GM23338 (cell line): ENCODE results near the gene VPS39. TPM values are rescaled to one million over a fixed set of nuclear protein-coding genes. Genes with fewer than 3 reads are reported as not detected.

ENCODE experiments used
- ATAC-seq: fragments of 200-7000 bp; cut with Tn5 transposase; 3 replicates; pipeline ENCODE4 v1.9.1; 2020
- DNase-seq: peaks from one replicate; pipeline ENCODE4 v3.0.0-alpha.2; 2015; ENCODE audit warnings: low spot score
- H2AFZ ChIP-seq: fragments of 200-600 bp; sonication (generic); 2 replicates; pipeline ENCODE4 v1.8.0; 2016; ENCODE audit warnings: antibody characterized with exemption, mild to moderate bottlenecking, moderate library complexity
- H3F3A ChIP-seq: fragments of 200-600 bp; sonication (generic); replicated peaks from 2 replicates; pipeline ENCODE4 v1.8.0; 2017; ENCODE audit warnings: antibody characterized with exemption, mixed run types, low read depth
- H3K27ac ChIP-seq: fragments of 200-600 bp; sonication (generic); 2 replicates; pipeline ENCODE4 v1.6.1; 2016; ENCODE audit warnings: low read depth
- H3K27me3 ChIP-seq: fragments of 200-600 bp; sonication (generic); 2 replicates; pipeline ENCODE4 v1.8.0; 2016; ENCODE audit warnings: mild to moderate bottlenecking, mixed run types, moderate library complexity; ENCODE audit not compliant: insufficient read depth
- H3K36me3 ChIP-seq: fragments of 200-600 bp; sonication (generic); 2 replicates; pipeline ENCODE4 v1.8.0; 2016; ENCODE audit warnings: mild to moderate bottlenecking; ENCODE audit not compliant: insufficient read depth
- H3K4me1 ChIP-seq: fragments of 200-600 bp; sonication (generic); 2 replicates; pipeline ENCODE4 v1.8.0; 2016; ENCODE audit warnings: mild to moderate bottlenecking, moderate library complexity; ENCODE audit not compliant: insufficient read depth
- H3K4me2 ChIP-seq: fragments of 200-600 bp; sonication (generic); 2 replicates; pipeline ENCODE4 v1.7.1; 2017; ENCODE audit warnings: mixed run types
- H3K4me3 ChIP-seq: fragments of 200-600 bp; sonication (generic); 2 replicates; pipeline ENCODE4 v1.6.1; 2016; ENCODE audit warnings: mixed run types
- H3K79me2 ChIP-seq: fragments of 200-600 bp; sonication (generic); replicated peaks from 2 replicates; pipeline ENCODE4 v1.8.0; 2017; ENCODE audit warnings: mild to moderate bottlenecking; ENCODE audit not compliant: insufficient read depth
- H3K9me2 ChIP-seq: fragments of 200-600 bp; sonication (generic); 2 replicates; pipeline ENCODE4 v1.8.0; 2017; ENCODE audit not compliant: insufficient read depth
- H4K20me1 ChIP-seq: fragments of 200-600 bp; sonication (generic); replicated peaks from 2 replicates; pipeline ENCODE4 v1.8.0; 2017; ENCODE audit warnings: mild to moderate bottlenecking; ENCODE audit not compliant: insufficient read depth
- H3K27ac Mint-ChIP-seq: 2 replicates; pipeline ENCODE4 v1.8.0; 2020; ENCODE audit warnings: inconsistent platforms, mild to moderate bottlenecking, moderate library complexity, mixed read lengths
- H3K27me3 Mint-ChIP-seq: 3 replicates; pipeline ENCODE4 v1.8.0; 2022; ENCODE audit warnings: low read depth, mild to moderate bottlenecking, moderate library complexity, mixed read lengths, inconsistent platforms; ENCODE audit not compliant: insufficient read depth, poor library complexity
- H3K36me3 Mint-ChIP-seq: 3 replicates; pipeline ENCODE4 v1.8.0; 2021; ENCODE audit warnings: low read depth, mild to moderate bottlenecking, inconsistent platforms, moderate library complexity, mixed read lengths
- H3K4me1 Mint-ChIP-seq: 3 replicates; pipeline ENCODE4 v1.8.0; 2020; ENCODE audit warnings: mild to moderate bottlenecking, inconsistent platforms, mixed read lengths
- H3K4me3 Mint-ChIP-seq: 3 replicates; pipeline ENCODE4 v1.8.0; 2021; ENCODE audit warnings: moderate library complexity, mild to moderate bottlenecking, inconsistent platforms, mixed read lengths
- H3K9me3 Mint-ChIP-seq: 3 replicates; pipeline ENCODE4 v1.8.0; 2020; ENCODE audit warnings: moderate library complexity, mild to moderate bottlenecking, inconsistent platforms, mixed read lengths
- EZH2 ChIP-seq: fragments of 200-600 bp; sonication (generic); IDR thresholded peaks from one replicate; pipeline ENCODE4 v1.8.0; 2017; ENCODE audit warnings: antibody characterized with exemption, mild to moderate bottlenecking, low read depth; ENCODE audit not compliant: unreplicated experiment
- EZH2phosphoT487 ChIP-seq: fragments of 200-600 bp; sonication (generic); IDR thresholded peaks from one replicate; pipeline ENCODE4 v1.8.1; 2018; ENCODE audit warnings: antibody characterized with exemption; ENCODE audit not compliant: unreplicated experiment
- POLR2AphosphoS5 ChIP-seq: IDR thresholded peaks from 2 replicates; pipeline ENCODE4 v1.6.1; 2016; ENCODE audit warnings: antibody characterized with exemption, low read depth
- STAT1 ChIP-seq: IDR thresholded peaks from one replicate; pipeline ENCODE4 v1.6.1; 2016; ENCODE audit warnings: antibody characterized with exemption; ENCODE audit not compliant: unreplicated experiment
- ZNF114 ChIP-seq: fragments of 250-450 bp; sonication (Bioruptor Pico); IDR thresholded peaks from 2 replicates; pipeline ENCODE4 v1.5.0; 2020; ENCODE audit warnings: mild to moderate bottlenecking, moderate library complexity
- ZNF331 ChIP-seq: fragments of 250-450 bp; sonication (Bioruptor Pico); IDR thresholded peaks from 2 replicates; pipeline ENCODE4 v1.5.0; 2020; ENCODE audit warnings: low read depth, mild to moderate bottlenecking, moderate library complexity
- polyA plus RNA-seq: library from polyadenylated mRNA; unstranded; fragments of >200 nt; fragmentation: Nextera tagmentation; extraction: Ambion mirVana; gene quantifications from 2 replicates; pipeline ENCODE4 v1.2.1, GENCODE V29; 2016
- total RNA-seq: library from RNA; depleted of rRNA; stranded (reverse); fragments of >200 nt; shearing (Covaris generic); gene quantifications from 2 replicates; pipeline ENCODE4 v1.2.3, GENCODE V29; 2014
- TF ChIP-seq, protein P1 (sequence below): IDR thresholded peaks from one replicate; pipeline ENCODE4 v1.6.1; 2018; ENCODE audit warnings: antibody characterized with exemption; ENCODE audit not compliant: unreplicated experiment
- TF ChIP-seq, protein P2 (sequence below): fragments of 250-450 bp; sonication (Bioruptor Pico); IDR thresholded peaks from 2 replicates; pipeline ENCODE4 v1.5.0; 2020; ENCODE audit warnings: mild to moderate bottlenecking, moderate library complexity

The VPS39 gene
- total and polyA plus RNA-seq, 2 experiments from 2014 or later, result 14.9 to 45.1 TPM

DNA sequence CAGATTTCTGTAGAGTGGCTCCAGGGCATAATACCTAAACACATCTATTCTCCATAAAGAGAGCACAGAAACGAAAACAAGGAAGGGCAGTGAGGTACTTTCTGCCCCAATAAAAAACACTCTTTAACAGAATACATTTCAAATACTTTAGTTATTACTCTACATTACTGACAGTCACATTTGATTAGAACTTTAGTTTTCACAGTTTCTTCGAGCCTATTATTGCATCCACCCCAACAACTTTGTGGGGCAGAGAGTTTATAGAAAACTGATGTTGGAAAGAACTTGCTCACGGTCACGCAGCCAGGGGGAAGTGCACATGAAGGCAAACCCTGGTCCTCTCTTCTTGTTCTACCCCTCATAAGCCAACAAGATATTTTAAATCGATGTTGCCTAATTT is 9.0 kb downstream of the VPS39 start:
- Histone ChIP-seq H3K9me2 (no peaks in the 10 kb centered on the region), H3K4me2 (no peak overlapping the region), H3K4me3 (no peak overlapping the region), H3K36me3 (no peaks in the 10 kb centered on the region), H3F3A (no peaks in the 10 kb centered on the region), H4K20me1 (no peaks in the 10 kb centered on the region; the same call in 1 of the 2 replicates), H3K4me1 (no peaks in the 10 kb centered on the region), H3K27me3 (no peaks in the 10 kb centered on the region), H3K79me2 (no peaks in the 10 kb centered on the region; the same call in 1 of the 2 replicates), H2AFZ (no peak overlapping the region), H3K27ac (no peak overlapping the region)
- no peaks in the 10 kb centered on the region for H3K27me3 Mint-ChIP-seq
- H3K4me3 Mint-ChIP-seq, result no peak overlapping the region
- H3K9me3 Mint-ChIP-seq, result peaks cover 3% of the 10 kb centered on the region; the same call in 1 of the 3 replicates
- peaks cover 24% of the 10 kb centered on the region; the same call in 2 of the 3 replicates for H3K36me3 Mint-ChIP-seq
- no peak overlapping the region for H3K27ac Mint-ChIP-seq
- H3K4me1 Mint-ChIP-seq, result no peaks in the 10 kb centered on the region
- ATAC-seq (no peak), DNase-seq (no peak)
- TF ChIP-seq ZNF331 (no peak), ZNF114 (no peak), POLR2AphosphoS5 (no peak), EZH2 (no peak), EZH2phosphoT487 (no peak), STAT1 (no peak)
- TF ChIP-seq, protein P1, sequence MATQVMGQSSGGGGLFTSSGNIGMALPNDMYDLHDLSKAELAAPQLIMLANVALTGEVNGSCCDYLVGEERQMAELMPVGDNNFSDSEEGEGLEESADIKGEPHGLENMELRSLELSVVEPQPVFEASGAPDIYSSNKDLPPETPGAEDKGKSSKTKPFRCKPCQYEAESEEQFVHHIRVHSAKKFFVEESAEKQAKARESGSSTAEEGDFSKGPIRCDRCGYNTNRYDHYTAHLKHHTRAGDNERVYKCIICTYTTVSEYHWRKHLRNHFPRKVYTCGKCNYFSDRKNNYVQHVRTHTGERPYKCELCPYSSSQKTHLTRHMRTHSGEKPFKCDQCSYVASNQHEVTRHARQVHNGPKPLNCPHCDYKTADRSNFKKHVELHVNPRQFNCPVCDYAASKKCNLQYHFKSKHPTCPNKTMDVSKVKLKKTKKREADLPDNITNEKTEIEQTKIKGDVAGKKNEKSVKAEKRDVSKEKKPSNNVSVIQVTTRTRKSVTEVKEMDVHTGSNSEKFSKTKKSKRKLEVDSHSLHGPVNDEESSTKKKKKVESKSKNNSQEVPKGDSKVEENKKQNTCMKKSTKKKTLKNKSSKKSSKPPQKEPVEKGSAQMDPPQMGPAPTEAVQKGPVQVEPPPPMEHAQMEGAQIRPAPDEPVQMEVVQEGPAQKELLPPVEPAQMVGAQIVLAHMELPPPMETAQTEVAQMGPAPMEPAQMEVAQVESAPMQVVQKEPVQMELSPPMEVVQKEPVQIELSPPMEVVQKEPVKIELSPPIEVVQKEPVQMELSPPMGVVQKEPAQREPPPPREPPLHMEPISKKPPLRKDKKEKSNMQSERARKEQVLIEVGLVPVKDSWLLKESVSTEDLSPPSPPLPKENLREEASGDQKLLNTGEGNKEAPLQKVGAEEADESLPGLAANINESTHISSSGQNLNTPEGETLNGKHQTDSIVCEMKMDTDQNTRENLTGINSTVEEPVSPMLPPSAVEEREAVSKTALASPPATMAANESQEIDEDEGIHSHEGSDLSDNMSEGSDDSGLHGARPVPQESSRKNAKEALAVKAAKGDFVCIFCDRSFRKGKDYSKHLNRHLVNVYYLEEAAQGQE, result no peak
- TF ChIP-seq, protein P2, sequence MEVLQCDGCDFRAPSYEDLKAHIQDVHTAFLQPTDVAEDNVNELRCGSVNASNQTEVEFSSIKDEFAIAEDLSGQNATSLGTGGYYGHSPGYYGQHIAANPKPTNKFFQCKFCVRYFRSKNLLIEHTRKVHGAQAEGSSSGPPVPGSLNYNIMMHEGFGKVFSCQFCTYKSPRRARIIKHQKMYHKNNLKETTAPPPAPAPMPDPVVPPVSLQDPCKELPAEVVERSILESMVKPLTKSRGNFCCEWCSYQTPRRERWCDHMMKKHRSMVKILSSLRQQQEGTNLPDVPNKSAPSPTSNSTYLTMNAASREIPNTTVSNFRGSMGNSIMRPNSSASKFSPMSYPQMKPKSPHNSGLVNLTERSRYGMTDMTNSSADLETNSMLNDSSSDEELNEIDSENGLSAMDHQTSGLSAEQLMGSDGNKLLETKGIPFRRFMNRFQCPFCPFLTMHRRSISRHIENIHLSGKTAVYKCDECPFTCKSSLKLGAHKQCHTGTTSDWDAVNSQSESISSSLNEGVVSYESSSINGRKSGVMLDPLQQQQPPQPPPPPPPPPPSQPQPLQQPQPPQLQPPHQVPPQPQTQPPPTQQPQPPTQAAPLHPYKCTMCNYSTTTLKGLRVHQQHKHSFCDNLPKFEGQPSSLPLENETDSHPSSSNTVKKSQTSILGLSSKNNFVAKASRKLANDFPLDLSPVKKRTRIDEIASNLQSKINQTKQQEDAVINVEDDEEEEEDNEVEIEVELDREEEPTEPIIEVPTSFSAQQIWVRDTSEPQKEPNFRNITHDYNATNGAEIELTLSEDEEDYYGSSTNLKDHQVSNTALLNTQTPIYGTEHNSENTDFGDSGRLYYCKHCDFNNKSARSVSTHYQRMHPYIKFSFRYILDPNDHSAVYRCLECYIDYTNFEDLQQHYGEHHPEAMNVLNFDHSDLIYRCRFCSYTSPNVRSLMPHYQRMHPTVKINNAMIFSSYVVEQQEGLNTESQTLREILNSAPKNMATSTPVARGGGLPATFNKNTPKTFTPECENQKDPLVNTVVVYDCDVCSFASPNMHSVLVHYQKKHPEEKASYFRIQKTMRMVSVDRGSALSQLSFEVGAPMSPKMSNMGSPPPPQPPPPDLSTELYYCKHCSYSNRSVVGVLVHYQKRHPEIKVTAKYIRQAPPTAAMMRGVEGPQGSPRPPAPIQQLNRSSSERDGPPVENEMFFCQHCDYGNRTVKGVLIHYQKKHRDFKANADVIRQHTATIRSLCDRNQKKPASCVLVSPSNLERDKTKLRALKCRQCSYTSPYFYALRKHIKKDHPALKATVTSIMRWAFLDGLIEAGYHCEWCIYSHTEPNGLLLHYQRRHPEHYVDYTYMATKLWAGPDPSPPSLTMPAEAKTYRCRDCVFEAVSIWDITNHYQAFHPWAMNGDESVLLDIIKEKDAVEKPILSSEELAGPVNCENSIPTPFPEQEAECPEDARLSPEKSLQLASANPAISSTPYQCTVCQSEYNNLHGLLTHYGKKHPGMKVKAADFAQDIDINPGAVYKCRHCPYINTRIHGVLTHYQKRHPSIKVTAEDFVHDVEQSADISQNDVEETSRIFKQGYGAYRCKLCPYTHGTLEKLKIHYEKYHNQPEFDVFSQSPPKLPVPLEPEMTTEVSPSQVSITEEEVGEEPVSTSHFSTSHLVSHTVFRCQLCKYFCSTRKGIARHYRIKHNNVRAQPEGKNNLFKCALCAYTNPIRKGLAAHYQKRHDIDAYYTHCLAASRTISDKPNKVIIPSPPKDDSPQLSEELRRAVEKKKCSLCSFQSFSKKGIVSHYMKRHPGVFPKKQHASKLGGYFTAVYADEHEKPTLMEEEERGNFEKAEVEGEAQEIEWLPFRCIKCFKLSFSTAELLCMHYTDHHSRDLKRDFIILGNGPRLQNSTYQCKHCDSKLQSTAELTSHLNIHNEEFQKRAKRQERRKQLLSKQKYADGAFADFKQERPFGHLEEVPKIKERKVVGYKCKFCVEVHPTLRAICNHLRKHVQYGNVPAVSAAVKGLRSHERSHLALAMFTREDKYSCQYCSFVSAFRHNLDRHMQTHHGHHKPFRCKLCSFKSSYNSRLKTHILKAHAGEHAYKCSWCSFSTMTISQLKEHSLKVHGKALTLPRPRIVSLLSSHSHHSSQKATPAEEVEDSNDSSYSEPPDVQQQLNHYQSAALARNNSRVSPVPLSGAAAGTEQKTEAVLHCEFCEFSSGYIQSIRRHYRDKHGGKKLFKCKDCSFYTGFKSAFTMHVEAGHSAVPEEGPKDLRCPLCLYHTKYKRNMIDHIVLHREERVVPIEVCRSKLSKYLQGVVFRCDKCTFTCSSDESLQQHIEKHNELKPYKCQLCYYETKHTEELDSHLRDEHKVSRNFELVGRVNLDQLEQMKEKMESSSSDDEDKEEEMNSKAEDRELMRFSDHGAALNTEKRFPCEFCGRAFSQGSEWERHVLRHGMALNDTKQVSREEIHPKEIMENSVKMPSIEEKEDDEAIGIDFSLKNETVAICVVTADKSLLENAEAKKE (CRISPR knock-in tag), result no peak
